OCI-LY1 (cell line): ENCODE data around the gene C1QB.

ENCODE experiments used
- H2AFZ ChIP-seq: fragments of 200-600 bp; sonication (generic), shearing (Covaris generic); 2 replicates; pipeline ENCODE4 v1.6.0; 2014; ENCODE audit warnings: antibody characterized with exemption, mild to moderate bottlenecking, low read length
- H3F3A ChIP-seq: fragments of 200-600 bp; sonication (generic), shearing (Covaris generic); 2 replicates; pipeline ENCODE4 v1.6.0; 2014; ENCODE audit warnings: mild to moderate bottlenecking, antibody characterized with exemption, low read length, moderate library complexity; ENCODE audit not compliant: insufficient read depth
- H3K27ac ChIP-seq: fragments of 200-600 bp; sonication (generic); 2 replicates; pipeline ENCODE4 v1.5.1; 2014; ENCODE audit warnings: low read length, mixed run types, mild to moderate bottlenecking, low read depth; ENCODE audit not compliant: poor library complexity, severe bottlenecking
- H3K27me3 ChIP-seq: fragments of 200-600 bp; sonication (generic); 2 replicates; pipeline ENCODE4 v1.6.0; 2014; ENCODE audit warnings: antibody characterized with exemption, mild to moderate bottlenecking, low read length, moderate library complexity; ENCODE audit not compliant: insufficient read depth
- H3K36me3 ChIP-seq: fragments of 200-600 bp; sonication (generic); 2 replicates; pipeline ENCODE4 v1.6.1; 2014; ENCODE audit warnings: mild to moderate bottlenecking, antibody characterized with exemption, low read length, moderate library complexity, mixed read lengths; ENCODE audit not compliant: insufficient read depth
- H3K4me1 ChIP-seq: fragments of 200-600 bp; sonication (generic); 2 replicates; pipeline ENCODE4 v1.5.1; 2014; ENCODE audit warnings: mild to moderate bottlenecking, low read length, moderate library complexity; ENCODE audit not compliant: insufficient read depth, severe bottlenecking
- H3K4me2 ChIP-seq: fragments of 200-600 bp; sonication (generic), shearing (Covaris generic); 2 replicates; pipeline ENCODE4 v1.6.1; 2014; ENCODE audit warnings: low read length
- H3K4me3 ChIP-seq: fragments of 200-600 bp; sonication (generic); 2 replicates; pipeline ENCODE4 v1.5.1; 2014; ENCODE audit warnings: low read length, low read depth, mild to moderate bottlenecking, mixed read lengths; ENCODE audit not compliant: poor library complexity, severe bottlenecking
- H3K79me2 ChIP-seq: fragments of 200-600 bp; shearing (Covaris generic); 2 replicates; pipeline ENCODE4 v1.6.1; 2016; ENCODE audit warnings: mixed run types, low read length, mixed read lengths; ENCODE audit not compliant: insufficient read depth
- H3K9ac ChIP-seq: fragments of 200-600 bp; sonication (generic), shearing (Covaris generic); 2 replicates; pipeline ENCODE4 v1.6.1; 2014; ENCODE audit warnings: mild to moderate bottlenecking, low read length, mixed read lengths
- H3K9me2 ChIP-seq: fragments of 200-600 bp; sonication (generic), shearing (Covaris generic); 2 replicates; pipeline ENCODE4 v1.6.1; 2014; ENCODE audit warnings: low read depth, mild to moderate bottlenecking, low read length, mixed read lengths
- H3K9me3 ChIP-seq: fragments of 200-600 bp; shearing (Covaris generic); 2 replicates; pipeline ENCODE4 v1.6.1; 2014; ENCODE audit warnings: low read length, mixed read lengths
- H4K20me1 ChIP-seq: fragments of 200-600 bp; sonication (generic), shearing (Covaris generic); 2 replicates; pipeline ENCODE4 v1.6.0; 2016; ENCODE audit warnings: mild to moderate bottlenecking, low read length; ENCODE audit not compliant: insufficient read depth
- EZH2 ChIP-seq: fragments of 200-600 bp; sonication (generic), shearing (Covaris generic); IDR thresholded peaks from 2 replicates; pipeline ENCODE4 v1.8.0; 2017; ENCODE audit warnings: borderline replicate concordance, mixed run types, mild to moderate bottlenecking, antibody characterized with exemption, low read length, moderate library complexity, mixed read lengths
- TF ChIP-seq, protein P1 (sequence below): fragments of 200-600 bp; sonication (generic), shearing (Covaris generic); IDR thresholded peaks from 2 replicates; pipeline ENCODE4 v1.5.1; 2017; ENCODE audit warnings: mild to moderate bottlenecking, antibody characterized with exemption, low read length, moderate library complexity, mixed read lengths

C1QB gene

DNA sequence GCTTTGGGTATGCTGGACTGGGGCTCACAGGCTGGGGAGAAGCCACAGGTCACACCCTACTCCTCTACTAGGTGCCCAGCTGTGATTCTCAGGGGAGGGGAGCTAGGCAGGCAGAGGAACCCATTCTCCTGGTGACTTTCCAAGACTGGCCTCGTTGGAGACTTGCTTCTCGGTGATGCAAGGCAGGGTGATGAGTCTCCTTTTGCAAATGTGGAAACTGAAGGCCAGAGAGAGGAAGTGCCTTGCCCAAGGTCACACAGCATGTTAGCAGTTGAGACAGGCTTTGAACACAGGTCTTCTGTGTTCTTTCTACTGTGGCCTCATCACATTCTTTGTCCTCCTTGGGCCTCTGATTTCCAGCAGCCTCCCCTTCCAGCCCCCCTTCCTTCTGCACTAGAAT is 37.1 kb upstream of the C1QB start:
- H3F3A ChIP-seq: no peaks in the 10 kb centered on the region
- H3K9me2 ChIP-seq: no peaks in the 10 kb centered on the region
- H3K4me1 ChIP-seq: no peaks in the 10 kb centered on the region
- no peak overlapping the region for H3K9ac ChIP-seq
- H4K20me1 ChIP-seq: no peaks in the 10 kb centered on the region
- H3K27ac ChIP-seq: no peak overlapping the region
- no peaks in the 10 kb centered on the region for H3K79me2 ChIP-seq
- no peaks in the 10 kb centered on the region for H3K9me3 ChIP-seq
- H3K27me3 ChIP-seq: no peaks in the 10 kb centered on the region
- H3K4me3 ChIP-seq: no peak overlapping the region
- no peaks in the 10 kb centered on the region for H3K36me3 ChIP-seq
- no peak for TF ChIP-seq EZH2
- TF ChIP-seq, protein P1, sequence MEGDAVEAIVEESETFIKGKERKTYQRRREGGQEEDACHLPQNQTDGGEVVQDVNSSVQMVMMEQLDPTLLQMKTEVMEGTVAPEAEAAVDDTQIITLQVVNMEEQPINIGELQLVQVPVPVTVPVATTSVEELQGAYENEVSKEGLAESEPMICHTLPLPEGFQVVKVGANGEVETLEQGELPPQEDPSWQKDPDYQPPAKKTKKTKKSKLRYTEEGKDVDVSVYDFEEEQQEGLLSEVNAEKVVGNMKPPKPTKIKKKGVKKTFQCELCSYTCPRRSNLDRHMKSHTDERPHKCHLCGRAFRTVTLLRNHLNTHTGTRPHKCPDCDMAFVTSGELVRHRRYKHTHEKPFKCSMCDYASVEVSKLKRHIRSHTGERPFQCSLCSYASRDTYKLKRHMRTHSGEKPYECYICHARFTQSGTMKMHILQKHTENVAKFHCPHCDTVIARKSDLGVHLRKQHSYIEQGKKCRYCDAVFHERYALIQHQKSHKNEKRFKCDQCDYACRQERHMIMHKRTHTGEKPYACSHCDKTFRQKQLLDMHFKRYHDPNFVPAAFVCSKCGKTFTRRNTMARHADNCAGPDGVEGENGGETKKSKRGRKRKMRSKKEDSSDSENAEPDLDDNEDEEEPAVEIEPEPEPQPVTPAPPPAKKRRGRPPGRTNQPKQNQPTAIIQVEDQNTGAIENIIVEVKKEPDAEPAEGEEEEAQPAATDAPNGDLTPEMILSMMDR: no peak
- H3K4me2 ChIP-seq: no peak overlapping the region
- no peak overlapping the region for H2AFZ ChIP-seq

GRCh38 chr1:22616571-22616970 is 36.5 kb upstream of the C1QB start:
- Histone ChIP-seq H4K20me1 (no peaks in the 10 kb centered on the region), H3K4me3 (no peak overlapping the region), H3F3A (no peaks in the 10 kb centered on the region), H2AFZ (no peak overlapping the region), H3K79me2 (no peaks in the 10 kb centered on the region), H3K27ac (no peak overlapping the region), H3K4me1 (no peaks in the 10 kb centered on the region), H3K9ac (no peak overlapping the region), H3K36me3 (no peaks in the 10 kb centered on the region), H3K9me3 (no peaks in the 10 kb centered on the region), H3K9me2 (no peaks in the 10 kb centered on the region), H3K4me2 (no peak overlapping the region), H3K27me3 (no peaks in the 10 kb centered on the region)
- TF ChIP-seq EZH2: no peak
- TF ChIP-seq, protein P1: no peak

GRCh38 chr1:22618056-22618455 is 35.0 kb upstream of the C1QB start:
- H3K27me3 ChIP-seq: no peaks in the 10 kb centered on the region
- no peak overlapping the region for H3K9ac ChIP-seq
- H2AFZ ChIP-seq: no peak overlapping the region
- TF ChIP-seq EZH2: no peak
- no peaks in the 10 kb centered on the region for H3K9me3 ChIP-seq
- no peaks in the 10 kb centered on the region for H4K20me1 ChIP-seq
- no peak overlapping the region for H3K4me2 ChIP-seq
- H3K36me3 ChIP-seq: no peaks in the 10 kb centered on the region
- H3K79me2 ChIP-seq: no peaks in the 10 kb centered on the region
- H3K27ac ChIP-seq: no peak overlapping the region
- H3K4me3 ChIP-seq: no peak overlapping the region
- H3K4me1 ChIP-seq: no peaks in the 10 kb centered on the region
- no peaks in the 10 kb centered on the region for H3K9me2 ChIP-seq
- H3F3A ChIP-seq: no peaks in the 10 kb centered on the region

DNA sequence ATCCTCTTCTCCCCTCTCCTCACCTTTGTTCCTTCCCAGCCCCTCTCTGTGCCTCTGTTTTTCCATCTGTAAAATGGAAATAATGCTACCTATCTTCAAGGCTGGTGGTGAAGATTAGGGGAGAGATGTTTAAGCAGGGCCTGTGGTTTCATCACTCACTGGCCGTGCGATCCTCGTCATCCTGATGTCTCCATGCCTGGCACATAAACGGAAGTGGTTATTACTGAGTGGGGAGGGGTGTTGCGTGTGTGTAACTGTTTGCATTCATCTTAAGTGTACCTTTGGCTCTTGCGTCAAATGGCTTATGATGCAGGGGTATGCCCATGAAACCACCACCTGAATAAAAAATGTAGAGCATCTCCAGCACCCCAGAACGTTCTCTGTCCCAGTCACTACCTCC is 33.8 kb upstream of the C1QB start:
- Histone ChIP-seq H3F3A (no peaks in the 10 kb centered on the region), H3K36me3 (no peaks in the 10 kb centered on the region), H3K9me3 (no peaks in the 10 kb centered on the region), H3K9me2 (no peaks in the 10 kb centered on the region), H4K20me1 (no peaks in the 10 kb centered on the region), H3K27me3 (no peaks in the 10 kb centered on the region), H3K4me1 (no peaks in the 10 kb centered on the region), H3K27ac (no peak overlapping the region), H2AFZ (no peak overlapping the region), H3K4me2 (no peak overlapping the region), H3K4me3 (no peak overlapping the region), H3K9ac (no peak overlapping the region), H3K79me2 (no peaks in the 10 kb centered on the region)
- no peak for TF ChIP-seq EZH2
- TF ChIP-seq, protein P1: no peak
